Activated gamma-delta T cell treated with Interleukin-2 at 50 U/mL for 16 hours (primary cell): Measurements from ENCODE around the gene EXOC7.

Experiments used
- DNase-seq: peaks from one replicate; pipeline ENCODE4 v3.0.0-alpha.2; 2020

Gene EXOC7

DNA sequence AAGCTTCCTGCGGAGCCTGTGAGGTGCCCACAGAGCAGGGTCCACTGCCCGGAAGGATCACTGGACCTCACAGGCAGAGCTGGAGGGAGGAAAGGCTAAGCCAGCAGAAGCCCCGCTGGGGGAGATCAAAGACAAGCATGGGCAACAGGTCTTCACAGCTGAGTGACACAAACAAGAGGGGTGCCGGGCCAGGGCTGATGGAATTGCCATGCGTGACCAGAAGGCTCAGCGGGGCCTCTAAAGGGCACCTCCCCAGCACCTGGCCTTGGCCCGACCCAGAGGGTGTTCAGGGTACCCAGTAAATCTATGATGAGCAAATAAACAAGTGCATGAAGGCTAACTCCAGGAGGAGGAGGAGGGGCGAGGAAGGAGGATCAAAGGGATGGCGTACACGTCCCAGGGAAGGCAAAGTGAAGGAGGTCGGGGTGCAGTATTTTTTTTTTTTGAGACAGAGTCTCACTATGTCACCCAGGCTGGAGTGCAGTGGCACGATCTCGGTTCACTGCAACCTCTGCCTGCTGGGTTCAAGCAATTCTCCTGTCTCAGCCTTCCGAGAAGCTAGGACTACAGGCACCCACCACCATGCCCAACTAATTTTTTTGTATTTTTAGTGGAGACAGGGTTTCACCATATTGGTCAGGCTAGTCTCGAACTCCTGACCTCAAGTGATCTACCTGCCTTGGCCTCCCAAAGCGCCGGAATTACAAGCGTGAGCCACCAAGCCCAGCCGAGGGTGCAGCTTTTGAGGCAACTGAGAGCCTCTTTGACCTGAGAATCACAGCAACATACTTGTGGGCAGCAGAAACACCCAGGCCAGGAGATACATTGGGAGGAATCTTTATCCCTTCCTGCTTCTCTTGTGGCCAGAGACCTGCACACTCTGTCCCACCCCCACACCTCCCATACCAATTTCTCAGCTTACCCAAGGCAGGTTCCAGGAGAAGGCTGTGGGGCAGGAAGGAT, 16.1 kb upstream of the EXOC7 start:
- DNase-seq = no peak

DNA sequence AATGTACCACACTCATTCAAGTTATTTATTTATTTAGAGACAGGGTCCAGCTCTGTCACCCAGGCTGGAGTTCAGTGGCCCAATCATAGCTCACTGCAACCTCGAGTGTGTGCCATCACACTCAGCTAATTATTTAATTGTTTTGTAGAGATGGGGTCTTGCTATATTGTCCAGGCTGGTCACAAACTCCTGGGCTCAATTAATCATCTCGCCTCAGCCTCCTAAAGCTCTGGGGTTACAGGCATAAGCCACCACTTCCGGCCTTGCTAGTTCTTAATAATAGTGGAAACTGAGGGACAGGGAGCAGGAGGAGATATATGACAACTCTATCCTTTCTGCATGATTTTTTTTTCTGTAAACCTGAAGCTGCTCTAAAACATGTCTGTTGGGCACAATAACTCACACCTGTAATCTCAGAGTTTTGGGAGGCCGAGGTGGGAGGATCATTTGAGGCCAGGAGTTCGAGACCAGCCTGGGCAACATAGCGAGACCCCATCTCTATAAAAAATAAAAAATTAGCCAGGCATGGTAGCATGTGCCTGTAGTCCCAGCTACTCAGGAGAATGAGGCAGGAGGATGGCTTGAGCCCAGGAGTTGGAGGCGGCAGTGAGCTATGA, 11.7 kb upstream of the EXOC7 start:
- DNase-seq = no peak

DNA sequence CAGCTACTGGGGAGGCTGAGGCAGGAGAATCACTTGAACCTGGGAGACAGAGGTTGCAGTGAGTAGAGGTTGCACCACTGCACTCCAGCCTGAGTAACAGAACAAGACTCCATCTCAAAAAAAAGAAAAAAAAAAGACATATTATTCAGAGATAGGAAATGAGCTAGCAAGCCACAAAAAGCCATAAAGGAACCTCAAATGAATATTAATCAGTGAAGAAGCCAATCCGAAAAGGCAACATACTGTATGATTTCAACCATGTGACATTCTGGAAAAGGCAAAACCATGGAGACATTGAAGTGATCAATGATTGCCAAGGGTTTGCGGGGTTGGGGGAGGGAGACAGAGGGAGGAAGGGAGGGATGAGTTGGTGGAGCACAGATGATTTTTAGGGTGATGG, 8.4 kb upstream of the EXOC7 start:
- no peak for DNase-seq

DNA sequence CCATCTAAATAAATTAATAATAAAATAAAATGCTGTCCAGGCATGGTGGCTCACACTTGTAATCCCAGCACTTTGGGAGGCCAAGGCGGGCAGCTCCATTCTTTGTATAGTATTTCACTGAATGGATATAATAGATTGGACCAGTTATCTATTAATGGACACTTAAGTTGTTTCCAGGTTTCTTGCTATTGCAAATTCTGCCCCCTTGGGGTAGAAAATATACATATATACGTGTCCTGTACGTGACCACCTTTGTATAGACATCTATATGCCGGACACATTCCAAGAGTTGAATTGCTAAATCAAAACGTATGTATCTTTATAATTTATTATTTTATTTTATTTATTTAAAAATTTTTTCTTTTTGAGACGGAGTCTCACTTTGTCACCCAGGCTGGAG, 3.9 kb upstream of the EXOC7 start:
- no peak for DNase-seq

DNA sequence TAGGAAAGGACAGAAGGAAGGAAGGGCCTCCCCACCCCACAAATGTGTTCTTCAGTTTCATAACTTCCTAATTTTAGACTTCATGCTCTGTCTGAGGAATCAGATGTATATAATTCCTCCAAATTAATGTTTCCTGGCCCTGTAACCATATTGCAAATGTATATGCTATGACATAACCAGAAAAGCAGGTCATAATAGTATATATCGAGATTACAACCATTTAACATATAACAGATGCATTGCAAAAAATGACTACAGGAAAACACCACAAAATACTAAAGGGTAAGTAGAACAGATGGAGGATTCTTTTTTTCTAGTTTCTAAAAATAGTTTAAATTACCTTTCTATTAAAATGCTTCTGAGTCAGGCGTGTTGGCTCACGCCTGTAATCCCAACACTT, 3.1 kb upstream of the EXOC7 start:
- no peak for DNase-seq

DNA sequence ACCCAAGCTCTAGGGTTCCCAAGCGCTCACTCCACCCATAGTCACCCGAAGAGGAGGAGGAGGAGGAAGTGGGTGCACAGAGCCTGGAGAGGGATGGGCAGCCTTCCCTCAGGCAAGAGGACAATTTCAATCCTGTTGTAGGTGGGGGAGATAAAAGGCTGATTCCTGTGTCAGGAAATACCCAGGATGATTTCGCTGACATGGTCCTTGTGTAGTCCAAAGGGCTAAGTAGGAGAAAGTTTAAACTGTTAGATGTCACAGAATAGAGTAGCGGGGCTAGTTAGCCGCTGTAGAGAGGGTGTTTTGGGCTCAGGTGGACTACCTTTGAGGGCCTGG, 1.3 kb upstream of the EXOC7 start:
- no peak for DNase-seq

DNA sequence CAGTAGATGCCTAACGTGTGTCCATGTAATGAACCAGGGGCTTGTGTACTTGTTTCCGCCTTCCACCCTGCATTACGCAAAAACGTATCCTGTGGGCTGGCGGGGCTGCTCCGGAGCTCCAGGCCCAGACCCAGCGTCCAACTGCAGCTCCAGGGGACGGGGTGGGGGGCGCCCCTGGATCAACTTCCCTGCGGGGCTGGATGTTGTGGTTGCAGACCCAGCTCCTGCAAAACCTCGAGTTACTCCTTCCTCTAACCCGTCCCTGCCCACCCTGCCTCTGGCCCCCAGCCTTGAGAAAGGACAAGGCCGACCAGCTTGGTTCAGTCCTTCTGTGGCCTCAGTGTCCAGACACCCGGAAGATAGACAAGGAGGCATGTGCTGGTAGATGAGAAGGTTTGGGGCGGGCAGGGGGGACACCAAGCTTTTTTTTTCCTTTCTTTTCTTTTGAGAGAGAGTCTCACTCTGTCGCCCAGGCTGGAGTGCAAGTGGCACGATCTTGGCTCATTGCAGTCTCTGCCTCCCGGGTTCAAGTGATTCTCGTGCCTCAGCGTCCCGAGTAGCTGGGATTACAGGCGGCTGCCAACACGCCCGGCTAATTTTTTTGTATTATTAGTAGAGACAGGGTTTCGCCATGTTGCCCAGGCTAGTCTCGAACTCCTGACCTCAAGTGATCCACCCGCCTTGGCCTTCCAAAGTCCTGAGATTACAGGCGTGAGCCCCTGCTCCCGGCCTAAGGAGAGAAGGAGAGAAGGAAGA, 731 bp upstream of the EXOC7 start:
- DNase-seq = no peak

DNA sequence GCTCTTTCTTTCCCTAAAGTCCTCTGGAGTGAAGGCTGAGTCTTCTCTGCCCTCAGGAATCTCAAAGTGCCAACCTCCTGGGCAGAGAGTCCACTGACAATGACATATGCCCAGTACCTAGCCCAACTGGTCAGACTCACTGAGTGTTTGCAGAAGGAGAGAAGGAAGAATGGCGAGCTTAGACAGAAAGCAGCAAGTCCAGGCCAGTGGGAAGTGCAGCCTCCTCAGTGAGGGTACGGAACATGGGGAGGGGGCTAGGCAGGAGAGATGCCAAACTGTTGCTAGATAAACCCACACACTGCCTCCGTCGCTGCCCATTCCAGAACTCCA, 678 bp downstream of the EXOC7 start:
- DNase-seq = no peak

DNA sequence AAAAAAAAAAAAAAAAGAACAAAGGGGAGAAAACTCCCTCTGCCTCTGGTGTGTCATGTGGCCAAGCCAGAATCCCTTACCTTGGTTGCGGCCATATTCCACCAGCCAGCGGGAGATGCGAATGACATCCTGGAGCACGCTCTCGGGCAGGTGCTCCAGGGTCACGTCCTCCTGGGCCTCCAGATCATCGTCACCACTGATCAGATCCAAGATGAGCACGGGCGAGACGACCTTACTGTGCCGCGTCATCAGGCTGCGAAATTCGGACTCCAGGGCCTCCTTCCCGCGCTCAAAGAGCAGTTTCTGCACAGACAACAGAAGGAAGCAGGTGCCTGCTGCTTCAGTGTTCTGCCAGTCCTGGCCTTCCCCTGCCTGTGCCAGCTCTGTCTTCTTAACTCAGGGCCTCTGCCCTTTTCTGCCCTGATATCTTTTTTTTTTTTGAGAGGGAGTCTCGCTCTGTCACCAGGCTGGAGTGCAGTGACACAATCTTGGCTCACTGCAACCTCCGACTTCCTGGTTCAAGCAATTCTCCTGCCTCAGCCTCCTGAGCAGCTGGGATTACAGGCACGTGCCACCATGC, 5.8 kb downstream of the EXOC7 start:
- no peak for DNase-seq

DNA sequence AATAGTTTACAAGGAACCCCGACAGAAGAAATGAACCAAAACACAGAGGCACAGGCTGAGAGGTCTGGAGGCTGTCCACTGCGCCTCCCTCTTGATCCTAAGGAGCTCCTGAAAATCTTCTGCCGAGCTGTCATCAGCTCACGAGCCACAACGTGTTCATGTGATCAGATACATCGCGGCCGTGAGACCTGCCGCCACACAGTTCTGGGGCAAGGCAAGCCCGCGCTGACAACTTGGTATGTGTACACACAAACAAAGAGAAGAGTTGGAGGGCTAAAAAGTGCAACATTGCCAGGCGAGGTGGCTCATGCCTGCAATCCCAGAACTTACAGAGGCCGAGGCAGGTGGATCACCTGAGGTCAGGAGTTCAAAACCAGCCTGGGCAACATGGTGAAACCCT, 7.6 kb downstream of the EXOC7 start:
- DNase-seq = no peak

DNA sequence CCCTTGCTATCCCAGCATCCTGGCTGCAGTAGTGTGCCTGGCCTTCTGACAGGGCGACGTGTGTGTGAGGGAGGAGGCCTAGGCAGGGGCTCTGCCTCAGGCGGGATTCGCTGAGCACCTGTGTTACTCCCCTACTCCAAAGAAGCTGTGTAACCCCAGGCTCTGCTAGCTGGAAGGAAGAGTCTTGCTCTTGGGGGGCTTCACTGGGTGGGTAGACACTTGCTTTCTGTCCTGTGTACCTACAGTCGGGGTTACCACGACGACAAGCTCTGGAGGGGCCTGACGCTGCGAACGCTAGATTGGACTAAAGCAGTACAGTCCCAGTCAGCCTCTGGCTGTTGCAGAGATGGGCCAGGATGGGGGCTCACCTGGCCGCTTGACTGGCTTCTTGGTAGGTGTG, 9.5 kb downstream of the EXOC7 start:
- no peak for DNase-seq

DNA sequence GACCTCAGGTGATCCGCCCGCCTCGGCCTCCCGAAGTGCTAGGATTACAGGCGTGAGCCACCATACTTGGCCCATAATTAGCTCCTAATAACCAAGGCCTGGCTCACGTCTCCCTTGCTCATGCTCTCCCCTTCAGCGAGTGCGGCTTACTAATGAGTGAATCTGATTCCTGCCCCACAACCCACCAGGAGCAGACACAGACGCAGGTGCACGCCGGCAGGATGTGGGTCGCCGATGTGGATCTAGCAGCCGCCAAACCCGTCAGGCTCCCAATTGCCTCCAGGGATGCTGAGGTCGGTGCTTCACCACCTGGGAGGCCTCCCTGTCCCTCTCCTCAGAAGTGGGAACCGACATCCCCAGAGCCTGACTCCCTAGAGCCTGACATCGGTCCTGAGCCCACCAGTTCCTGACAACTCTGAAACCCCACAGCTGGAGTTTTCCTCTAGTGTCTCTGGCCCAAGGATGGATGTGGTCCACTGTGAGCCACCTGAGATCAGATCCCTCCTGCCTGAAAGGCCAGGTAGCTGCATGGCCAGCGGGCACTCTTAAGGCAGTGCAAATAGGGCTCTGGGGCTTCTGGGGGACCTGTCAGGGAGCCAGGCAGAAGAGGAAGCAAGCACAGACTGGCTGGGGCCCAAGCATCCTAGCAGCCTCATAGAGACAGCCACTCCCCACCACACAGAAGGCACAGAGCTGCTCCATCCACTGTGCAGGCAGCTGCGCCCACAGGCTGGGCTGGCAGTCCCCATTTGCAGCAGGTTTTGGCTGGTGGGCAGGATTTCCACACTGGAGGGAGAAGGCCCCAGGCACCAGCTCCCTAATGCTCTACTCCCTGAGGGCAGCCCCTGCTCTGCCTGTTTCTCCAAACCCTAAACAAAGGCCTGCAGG, 10.8 kb downstream of the EXOC7 start:
- DNase-seq = no peak

DNA sequence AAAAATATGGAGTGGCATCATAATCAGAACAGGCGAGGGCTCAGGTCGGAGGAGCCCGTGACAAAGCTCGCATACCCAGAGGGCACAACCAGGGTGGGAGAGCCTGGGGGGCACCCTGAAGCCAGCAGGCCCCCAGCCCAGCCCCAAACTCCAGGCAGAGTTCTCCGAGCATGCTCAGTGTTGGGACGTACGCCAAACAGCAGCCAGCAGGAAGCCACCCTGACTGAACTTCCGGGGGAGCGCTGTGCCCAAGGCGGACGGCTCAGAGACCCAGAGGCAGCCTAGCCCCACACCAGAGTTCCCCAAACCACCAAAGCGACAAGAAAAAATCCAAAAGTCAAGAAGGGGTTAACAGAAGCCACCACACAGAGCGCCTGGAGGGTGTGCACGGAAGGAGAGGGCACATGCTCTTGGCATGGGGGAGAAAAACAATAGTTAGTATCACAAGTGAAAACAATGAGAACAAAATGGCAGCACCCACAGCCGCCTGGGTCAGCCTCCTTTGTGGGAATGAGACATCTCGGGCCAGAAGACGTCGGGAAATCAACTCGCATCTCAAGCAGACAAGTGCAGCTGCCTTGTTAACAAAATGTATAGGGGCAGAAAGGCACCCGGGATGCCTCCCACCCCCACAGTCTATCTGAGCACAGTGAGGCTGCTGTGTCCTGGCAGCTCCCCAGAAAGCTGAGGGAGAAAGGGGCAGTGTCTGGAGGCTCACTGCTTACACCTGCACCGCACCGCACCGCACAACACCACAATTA, 11.9 kb downstream of the EXOC7 start:
- no peak for DNase-seq

DNA sequence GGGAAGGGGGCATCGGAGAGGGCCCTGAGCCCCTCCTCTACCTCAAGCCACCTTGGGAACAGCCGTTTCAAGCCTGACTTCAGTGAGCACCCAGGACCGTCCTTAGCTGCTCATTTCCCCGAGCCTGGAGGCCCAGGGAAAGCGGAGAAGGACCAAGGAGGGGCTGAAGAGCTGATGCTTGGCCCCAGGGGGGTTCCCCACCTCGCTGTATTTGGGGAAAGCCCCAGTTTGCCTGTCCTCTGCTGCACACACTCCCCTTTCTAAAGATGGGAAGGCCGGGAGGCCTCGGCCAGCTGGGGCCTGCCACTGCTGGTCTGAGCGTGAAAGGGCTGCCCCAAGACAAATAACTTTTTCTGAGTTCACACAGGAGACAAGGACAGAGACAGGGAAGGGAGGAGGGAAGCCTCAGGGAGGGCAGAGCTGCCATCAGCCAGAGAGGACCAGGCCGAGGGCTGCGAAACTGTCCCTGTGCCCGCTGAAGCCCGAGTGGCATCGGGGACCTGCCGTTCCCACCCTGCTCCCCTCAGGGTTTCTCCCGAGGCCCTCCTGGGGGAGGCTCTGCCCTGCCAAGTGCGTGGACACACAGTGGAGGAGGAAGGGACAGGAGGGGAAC, 13.0 kb downstream of the EXOC7 start:
- DNase-seq = no peak

DNA sequence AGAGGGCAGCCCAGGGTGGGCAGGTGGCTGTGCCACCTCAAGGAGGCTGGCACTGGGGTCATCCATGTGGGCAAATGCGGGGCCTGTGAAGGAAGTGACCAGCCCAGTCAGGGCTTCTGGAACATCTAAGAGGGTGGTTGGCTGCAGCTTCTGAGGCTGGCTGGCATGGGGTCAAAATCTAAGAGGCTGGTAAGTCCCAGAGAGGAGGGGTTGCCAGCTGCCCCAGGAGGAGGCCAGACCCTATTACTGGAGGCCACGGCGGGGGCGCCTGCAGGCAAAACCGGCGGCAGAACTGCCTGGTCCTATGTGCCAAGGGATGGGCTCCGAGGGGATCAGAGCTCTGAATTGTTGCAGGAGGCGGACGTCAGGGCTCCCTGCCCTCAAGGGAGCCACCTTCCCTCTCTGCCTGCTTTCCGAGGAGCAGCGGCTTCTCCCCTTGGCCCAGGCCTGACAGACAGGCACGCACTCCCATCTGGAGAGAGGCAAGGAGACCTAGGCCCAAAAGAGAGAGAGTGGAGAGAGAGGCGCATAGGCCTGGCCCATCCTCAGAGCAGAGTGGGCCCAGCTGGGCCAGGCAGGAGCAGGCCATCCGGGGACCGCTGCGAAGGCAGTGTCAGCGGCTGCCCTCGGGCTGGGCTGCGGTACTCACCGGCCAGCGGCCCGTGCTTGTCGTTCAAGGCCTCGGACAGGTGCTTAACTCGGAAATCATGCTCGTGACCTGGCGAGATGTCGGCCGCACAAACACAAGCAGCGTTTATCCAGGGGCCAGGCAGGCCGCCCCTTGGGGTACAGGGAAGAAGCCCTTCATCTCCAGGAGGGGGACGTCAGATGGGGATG, 13.7 kb downstream of the EXOC7 start:
- no peak for DNase-seq

DNA sequence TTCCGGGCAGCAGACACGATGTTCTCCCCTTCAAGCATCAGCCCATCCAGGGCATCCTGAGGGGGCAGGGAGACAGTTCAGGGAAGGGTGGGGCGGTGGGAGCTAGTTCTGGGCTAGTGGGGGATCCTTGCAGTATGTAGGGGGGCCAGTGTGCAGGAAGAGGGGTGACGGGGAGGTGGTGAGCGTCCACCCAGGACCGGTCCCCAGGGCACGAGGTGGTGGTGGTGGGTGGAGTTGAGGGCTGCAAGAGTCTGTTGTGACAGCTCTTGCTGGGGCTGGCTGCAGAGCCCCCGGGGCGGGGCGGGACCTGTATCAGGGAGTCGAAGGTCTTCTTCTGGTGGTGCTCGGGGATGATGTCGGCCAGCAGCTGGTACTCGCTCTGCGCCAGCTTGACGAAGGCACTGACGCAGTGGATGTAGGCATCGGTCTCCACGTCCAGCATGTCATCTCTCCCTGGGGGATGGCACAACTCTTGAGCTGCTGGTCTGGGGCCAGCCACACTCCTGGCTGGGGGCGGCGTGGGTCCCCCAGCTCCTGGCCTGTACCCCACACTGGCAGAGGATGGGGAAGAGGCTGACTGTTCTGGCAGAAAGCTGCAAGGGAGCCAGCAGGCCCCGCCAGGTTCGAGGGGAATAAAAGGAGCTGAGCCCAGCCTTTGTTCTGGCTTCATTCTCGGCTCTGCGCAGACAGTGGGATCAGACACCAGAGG, 14.6 kb downstream of the EXOC7 start:
- no peak for DNase-seq

DNA sequence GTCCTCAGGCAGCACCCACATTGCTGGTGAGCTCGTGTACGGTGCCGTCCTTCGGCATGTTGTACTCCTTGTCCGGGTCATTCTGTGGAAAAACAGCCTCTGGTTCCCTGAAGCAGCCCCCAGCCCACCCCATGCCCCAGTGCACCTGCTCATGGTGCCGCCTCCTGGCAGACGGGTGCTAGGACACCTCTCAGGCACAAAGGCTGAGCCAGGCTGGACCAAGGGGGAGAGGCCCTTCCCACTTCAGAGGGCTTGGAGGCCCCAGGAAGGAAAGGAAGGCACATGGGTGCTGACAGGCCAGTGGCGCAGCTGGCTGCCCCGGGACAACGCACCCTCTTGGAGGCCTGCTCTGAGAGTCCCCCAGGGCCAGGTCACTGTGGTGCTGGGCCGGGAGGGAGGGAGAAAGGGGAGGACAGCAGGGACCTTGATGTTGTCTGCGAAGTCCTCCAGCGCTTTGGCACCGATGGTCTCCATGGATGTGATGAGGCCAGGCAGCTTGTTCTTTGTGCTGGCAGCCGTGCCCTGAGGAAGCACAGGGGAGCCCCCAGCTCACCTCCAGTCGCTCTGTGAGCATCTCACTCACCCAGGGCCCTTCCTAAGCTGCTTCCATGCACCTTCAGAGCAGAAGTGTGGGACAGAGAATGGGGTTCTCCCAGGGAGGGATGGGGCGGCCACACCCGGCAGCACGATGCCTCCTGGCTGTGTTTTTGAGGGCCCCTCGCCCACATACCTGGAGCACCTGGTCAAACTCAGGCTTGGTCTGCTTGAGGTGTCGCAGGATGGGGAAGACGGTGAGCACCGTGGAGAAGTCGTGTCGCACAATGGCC, 15.3 kb downstream of the EXOC7 start:
- no peak for DNase-seq

DNA sequence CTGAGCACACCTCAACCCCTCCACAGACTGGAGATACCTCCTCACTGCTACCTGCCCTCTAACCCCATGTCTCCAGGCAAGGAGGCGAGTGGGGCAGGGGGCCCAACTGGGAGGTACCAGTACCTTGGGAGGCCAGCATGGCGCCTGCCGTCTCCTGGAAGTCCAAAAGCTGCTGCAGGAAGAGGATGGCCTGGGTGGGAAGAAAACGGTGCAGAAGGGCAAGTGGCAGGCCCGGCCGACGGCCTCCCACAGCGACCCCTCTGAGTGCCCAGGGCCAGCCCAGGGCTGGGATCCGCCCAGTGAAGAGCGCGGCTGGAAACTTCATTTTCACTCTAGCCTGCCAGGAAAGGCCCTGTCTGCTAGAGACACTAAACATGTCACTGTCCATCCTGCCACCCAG, 16.1 kb downstream of the EXOC7 start:
- no peak for DNase-seq

DNA sequence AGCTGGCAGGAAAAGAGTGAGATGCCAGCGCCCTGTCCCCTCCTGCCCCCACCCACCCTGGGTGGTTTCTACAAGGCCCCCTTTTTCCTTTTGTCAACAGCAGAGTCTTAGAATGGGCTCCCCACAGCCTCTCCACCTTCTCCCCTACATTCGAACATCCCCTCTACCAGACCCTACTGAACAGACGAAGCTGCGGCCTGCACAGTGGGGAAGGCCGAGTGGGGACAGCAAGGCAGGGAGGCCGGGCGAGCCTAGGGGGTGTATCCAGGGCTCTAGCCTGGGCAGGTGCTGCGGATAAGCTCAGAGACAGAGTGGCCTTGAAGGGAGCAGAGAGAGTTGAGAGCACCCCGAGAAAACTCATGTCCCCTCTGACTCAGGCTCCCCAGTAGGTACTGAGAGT, 17.2 kb downstream of the EXOC7 start:
- no peak for DNase-seq
